B cell (primary cell): ENCODE results near the gene LCN10.

Experiments
- EZH2 ChIP-seq: IDR thresholded peaks from 2 replicates; pipeline ENCODE4 v1.6.1; 2012; ENCODE audit warnings: borderline replicate concordance, low read depth, mild to moderate bottlenecking, moderate library complexity, low read length; ENCODE audit not compliant: insufficient read depth, poor library complexity, severe bottlenecking
- TF ChIP-seq, protein P1 (sequence below): fragments of 200-600 bp; IDR thresholded peaks from one replicate; pipeline ENCODE4 v1.8.0; 2022; ENCODE audit warnings: antibody characterized with exemption, mild to moderate bottlenecking

DNA sequence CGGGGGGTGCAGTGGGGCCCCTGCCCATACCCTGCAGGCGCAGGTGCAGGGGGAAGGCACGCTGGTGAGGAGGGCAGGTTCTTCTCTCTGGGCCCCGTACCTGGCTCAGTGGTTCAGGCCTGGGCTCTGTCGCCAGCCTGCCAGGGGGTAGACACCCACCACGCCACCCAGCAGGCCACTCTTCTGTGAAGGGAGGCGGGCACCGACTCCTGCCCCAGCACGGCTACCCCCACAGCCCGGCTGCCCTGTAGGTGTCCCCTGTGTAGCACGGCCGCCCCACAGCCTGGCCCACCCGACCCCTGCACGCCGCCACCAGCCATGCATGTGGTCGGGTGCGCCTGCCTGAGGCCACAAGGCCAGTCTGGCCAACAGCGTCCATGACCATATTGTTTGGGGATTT is 3.9 kb upstream of the LCN10 start:
- TF ChIP-seq, protein P1, sequence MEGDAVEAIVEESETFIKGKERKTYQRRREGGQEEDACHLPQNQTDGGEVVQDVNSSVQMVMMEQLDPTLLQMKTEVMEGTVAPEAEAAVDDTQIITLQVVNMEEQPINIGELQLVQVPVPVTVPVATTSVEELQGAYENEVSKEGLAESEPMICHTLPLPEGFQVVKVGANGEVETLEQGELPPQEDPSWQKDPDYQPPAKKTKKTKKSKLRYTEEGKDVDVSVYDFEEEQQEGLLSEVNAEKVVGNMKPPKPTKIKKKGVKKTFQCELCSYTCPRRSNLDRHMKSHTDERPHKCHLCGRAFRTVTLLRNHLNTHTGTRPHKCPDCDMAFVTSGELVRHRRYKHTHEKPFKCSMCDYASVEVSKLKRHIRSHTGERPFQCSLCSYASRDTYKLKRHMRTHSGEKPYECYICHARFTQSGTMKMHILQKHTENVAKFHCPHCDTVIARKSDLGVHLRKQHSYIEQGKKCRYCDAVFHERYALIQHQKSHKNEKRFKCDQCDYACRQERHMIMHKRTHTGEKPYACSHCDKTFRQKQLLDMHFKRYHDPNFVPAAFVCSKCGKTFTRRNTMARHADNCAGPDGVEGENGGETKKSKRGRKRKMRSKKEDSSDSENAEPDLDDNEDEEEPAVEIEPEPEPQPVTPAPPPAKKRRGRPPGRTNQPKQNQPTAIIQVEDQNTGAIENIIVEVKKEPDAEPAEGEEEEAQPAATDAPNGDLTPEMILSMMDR, result no peak
- TF ChIP-seq EZH2, result no peak
